Measurements from ENCODE around the gene ST6GAL2.

Gene ST6GAL2

DNA sequence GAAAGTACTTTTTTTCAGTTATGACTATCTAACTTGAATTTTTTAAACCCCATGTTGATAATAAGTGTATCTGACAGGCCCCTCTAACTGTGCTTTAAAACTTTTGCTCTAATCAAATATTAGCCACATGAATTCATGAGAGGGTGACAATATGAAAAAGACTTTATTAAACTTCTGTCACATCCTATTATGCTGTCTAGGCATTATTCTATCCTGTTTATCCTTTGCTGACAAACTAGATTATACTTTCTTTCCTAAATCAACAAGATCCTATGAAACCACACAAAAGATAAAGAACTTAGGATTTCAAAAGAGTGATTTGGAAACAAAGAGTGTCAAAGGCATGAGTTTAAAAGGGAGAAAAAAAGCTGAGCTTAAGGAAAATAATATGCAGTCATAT, 57.8 kb downstream of the ST6GAL2 start:
- no peak for DNase-seq (ENCODE audit: low read depth)

- DNase-seq (ENCODE audit: low read depth), result peak; percentile 14
These were observed 58.8 kb downstream of the ST6GAL2 start for GRCh38 chr2:106827158-106827557.

GRCh38 chr2:106825161-106825560, 60.8 kb downstream of the ST6GAL2 start:
- peak; percentile 36 for DNase-seq (ENCODE audit: low read depth)

DNA sequence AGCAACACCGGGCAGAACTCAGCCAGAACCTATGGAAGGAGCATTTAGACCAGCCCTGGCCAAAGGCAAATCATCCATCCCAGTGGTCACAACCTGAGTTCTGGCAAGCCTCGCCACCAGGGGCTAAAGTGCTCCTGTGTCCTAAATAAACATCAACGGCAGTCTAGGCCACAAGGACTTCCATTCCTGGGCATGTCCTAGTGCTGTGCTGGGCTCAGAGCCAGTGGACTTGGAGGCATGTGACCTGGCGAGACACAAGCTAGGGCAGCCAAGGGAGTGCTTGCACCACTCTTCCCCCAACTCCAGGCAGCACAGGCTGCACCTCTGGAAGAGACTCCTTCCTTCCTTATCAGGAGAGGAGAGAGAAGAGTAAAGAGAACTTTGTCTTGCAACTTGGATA, 69.0 kb downstream of the ST6GAL2 start:
- no peak for DNase-seq (ENCODE audit: low read depth)

DNA sequence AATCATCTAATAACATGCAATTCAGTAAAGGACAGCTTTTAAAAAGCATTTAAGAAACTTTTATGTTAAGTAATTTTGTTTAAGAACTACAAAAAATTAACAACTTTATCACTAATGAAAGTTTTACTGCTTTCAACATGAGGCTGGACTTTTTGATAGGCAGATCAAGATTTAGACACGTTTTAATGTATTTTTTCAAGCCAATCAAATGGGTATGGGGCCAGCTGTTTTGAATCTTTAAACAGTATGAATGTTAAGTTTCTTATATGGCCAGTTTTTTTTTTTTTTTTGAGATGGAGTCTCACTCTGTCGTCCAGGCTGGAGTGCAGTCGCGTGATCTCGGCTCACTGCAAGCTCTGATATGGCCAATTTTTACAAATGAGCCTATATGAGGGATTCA, 73.1 kb downstream of the ST6GAL2 start:
- DNase-seq (ENCODE audit: low read depth), result no peak

DNA sequence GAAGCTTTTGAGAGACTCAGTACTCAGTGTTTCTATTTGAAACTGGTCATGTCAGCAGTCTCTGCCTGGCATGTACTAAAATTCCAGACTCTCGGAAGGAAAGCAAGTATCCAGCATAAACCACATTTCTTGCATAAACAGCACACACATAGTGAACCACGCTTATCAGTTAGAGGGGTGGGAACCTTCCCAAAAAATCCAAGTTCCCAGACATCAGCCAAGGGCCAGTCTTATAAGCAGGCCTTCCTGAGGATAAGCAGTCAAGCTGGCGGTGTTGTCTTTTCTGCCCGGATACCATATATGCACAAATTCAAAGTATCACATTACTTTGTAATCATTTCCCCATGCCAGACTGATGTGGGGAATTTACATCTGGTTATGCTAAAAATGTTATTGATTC, 73.6 kb downstream of the ST6GAL2 start:
- peak; percentile 6 for DNase-seq (ENCODE audit: low read depth)

GRCh38 chr2:106805716-106806115, 80.3 kb downstream of the ST6GAL2 start:
- DNase-seq (ENCODE audit: low read depth), result no peak

DNA sequence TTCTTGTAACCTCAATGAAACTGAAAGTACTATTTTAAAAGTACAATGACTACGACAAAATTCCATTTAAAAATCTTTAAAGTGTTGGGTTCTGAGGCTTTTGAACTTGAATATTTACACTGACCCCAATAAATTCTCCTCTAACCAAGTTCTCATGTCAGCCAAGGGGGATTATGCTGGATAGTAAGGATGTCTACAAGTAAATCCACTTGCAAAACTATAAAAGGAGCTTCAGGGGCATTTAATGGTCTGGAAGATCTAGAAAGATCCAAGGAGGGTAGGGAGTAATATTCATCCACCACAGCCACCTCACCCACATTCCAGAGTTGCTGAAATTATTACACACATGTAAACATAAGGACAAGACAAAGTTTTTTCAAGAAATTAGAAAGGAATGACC, 81.8 kb downstream of the ST6GAL2 start:
- DNase-seq (ENCODE audit: low read depth), result no peak

DNA sequence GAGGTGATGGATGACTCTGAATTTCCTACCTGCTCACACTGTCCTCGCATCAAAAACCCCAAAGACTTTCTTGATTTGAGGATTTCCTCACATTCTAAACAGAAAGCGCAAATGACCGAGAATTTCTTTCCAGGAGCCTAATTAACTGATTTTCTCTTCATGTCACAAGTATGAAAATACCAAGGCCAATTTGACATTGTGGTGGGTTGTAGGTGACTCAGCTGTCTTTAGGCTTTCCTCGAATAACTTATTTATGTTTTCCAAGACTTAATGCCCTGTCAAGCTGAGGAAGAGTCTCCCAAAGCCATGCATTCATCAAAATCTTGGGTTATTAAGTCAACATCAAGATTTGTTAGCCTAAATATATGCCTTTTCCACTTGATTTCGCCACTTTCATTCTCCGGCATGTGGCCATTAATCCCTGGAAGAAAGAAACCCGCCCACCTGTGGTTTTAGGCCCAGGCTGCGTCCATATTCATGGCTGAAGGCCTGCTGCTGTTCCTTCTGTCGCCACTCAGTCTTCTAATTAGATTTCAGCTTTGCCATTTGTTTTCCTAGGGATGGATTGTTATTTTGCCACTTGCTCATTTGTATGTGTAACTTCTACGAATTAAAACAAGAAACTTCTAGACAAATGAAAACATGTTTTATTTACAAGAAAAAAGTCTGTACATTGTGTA, 84.9 kb downstream of the ST6GAL2 start:
- DNase-seq (ENCODE audit: low read depth), result no peak

GRCh38 chr2:106800180-106800579, 85.8 kb downstream of the ST6GAL2 start:
- DNase-seq (ENCODE audit: low read depth), result no peak

DNA sequence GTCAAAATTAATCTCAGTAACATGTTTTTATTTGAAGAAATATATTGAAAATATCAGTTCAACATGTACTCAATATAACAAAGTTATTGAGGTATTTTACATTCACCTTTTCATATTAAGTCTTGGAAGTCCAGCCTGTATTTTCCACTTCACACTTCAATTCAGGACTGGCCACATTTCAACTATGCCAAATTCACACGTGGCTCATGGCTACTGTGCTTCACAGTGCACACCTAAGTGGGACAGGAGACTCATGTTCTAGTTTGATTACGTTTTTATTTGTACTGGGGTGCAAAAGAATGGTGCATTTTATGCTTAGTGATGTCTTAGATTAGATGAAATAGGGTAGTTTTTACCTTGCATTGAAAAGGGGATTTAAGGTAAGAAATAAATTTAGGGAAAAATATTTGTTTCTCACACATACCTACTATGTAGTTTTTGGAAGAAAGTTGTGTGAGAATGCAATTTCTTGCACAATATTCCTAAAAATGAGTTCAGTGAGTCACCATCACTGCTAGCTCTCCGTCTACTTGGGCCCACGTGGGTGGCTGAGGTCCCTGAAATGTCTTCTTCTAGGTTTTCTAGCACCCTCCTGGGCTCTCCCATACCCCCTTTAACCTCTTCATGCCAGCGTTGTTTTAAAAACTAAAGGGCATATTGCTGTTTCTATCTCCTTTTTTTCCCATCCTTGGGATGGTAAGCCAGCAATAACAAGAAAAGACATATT, 87.0 kb downstream of the ST6GAL2 start:
- DNase-seq (ENCODE audit: low read depth), result peak; percentile 7

DNA sequence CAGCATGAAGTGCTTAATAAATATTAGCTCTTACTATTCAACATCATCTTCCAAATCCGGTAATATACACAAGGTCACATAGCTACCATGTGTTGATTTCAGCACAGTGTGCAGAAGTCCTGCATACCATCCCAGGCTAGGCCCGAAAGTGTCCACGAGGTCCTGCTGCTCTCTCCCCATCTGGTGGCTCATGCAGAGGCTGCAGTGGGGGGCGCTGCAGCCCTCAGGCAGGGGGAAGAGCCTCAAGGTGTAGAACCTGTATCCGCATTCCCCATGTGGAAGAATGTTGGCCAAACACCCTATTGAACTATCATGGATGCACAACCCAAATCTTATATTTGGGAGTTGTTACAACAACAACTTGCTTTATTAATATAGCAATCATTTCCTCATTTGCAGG, 88.5 kb downstream of the ST6GAL2 start:
- no peak for DNase-seq (ENCODE audit: low read depth)

GRCh38 chr2:106792671-106793070, 93.3 kb downstream of the ST6GAL2 start:
- DNase-seq (ENCODE audit: low read depth), result no peak

DNA sequence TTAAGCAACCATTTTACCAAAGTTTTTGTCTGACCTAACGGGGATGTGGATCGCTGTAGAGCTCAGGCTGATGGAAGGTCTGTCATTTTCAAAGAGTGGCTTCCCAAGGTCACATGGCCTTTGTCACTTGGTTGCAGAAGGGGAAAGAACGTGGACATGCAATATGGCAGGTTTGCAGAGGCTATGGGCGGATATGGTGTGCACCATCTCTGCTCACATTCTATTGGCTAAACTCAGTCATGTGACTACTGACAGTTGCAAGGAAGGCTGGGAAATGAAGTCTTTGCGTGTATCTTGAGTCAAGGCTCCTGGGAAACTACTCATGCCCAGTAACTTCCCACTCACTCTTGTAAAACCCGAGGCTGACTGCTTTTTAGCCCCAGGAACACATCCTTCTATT, 96.8 kb downstream of the ST6GAL2 start:
- peak; percentile 7 for DNase-seq (ENCODE audit: low read depth)

DNA sequence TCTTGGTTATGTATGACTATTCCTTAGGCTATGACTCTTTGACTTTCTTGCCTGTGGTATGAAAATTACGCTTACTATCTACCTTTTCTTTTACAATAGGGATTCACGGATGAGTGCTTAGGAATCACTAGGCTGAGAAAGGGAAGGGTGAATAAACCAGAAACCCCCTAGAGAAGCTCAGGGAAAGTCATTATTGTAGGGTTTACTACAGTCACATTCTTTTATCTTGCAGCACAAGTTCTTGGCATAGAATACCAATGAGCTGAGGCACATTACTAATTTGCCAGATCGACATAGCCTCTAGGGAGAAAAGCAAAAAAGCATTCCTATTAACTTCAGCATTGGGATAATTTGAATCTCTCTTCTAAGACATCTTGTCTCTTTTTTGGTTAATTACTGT, 103.3 kb downstream of the ST6GAL2 start:
- DNase-seq (ENCODE audit: low read depth), result no peak

DNA sequence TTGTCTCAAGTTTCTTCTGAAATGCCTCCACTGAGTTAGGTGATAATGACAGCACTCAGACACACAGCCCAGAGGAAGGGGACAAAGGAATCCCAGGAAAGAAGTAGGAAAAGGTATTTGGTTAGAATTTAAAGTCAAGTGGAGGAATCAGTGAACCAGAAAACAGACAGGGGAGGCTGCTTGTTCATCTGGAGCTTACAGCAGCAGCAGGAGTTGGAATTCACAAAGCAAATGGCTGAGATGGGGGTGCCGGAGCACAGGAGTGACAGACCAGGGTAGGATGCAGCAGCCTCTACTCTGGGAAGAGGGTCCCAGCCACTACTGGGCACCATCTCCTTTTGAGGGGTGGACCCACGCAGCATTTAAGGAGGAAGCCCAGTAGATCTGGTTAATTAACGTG, 104.8 kb downstream of the ST6GAL2 start:
- no peak for DNase-seq (ENCODE audit: low read depth)

- no peak for DNase-seq (ENCODE audit: low read depth)
These were observed 114.2 kb downstream of the ST6GAL2 start for GRCh38 chr2:106771811-106772210.

DNA sequence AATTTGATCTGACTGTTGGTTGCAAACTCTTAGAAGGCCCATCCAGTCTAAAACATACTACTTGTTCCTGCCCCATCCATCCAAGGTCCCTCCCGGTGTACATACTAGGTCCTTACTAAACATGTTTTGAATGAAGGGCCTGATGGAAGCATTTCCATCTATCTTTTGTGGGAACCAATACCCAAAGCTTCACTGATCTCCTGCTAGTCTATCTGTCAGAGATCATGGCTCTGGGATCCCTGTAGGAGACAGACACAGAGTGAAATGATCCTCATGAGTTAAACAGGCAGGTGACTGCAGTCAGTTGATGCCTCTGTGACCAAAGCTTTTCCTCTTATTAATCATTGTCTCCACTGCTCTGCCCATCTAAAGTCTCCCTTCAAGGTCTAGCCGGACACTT, 115.0 kb downstream of the ST6GAL2 start:
- no peak for DNase-seq (ENCODE audit: low read depth)

DNA sequence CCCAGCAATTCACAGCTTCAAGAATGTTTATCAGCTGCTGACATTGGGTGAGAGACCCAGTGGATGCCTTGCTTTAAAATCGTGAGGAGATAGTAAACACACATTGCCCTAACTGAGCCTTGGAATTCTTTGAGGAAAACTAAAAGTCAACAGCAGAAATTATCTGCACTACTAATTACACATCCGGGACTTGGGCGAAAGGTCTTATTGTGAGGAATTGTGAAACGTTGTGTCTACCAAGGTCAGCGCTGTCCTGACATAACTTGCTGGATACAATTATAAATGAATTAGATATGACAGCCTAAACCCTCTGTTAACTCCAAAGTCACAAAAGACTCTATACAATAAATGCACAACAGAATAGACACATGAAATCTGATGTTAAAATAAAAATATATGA, 121.4 kb downstream of the ST6GAL2 start:
- no peak for DNase-seq (ENCODE audit: low read depth)

GRCh38 chr2:106759966-106760365, 126.0 kb downstream of the ST6GAL2 start:
- no peak for DNase-seq (ENCODE audit: low read depth)

GRCh38 chr2:106758901-106759497, 127.0 kb downstream of the ST6GAL2 start:
- DNase-seq (ENCODE audit: low read depth), result no peak
